ENCODE data around the gene ZCCHC24. TPM values are rescaled to one million over a fixed set of nuclear protein-coding genes. Genes with fewer than 3 reads are reported as not detected.

ZCCHC24 gene
- total and polyA plus RNA-seq, 2 of the 8 experiments (the other 6 are each of a cell fraction or from before 2014, with no cell fraction given), result 3.9 to 6.9 TPM

- TF ChIP-seq CTCF (IDR thresholded peaks at IDR 0.05; ENCODE audit: control extremely low read depth in 1 of 3, insufficient read depth in 1 of 3, low read depth in 1 of 3, low read length in 3 of 3) (no peak), KDM5A (IDR thresholded peaks at IDR 0.05; ENCODE audit: low read length) (no peak), ZNF274 (IDR thresholded peaks at IDR 0.05; ENCODE audit: borderline replicate concordance, extremely low read depth, low read length) (no peak), CHD2 (IDR thresholded peaks at IDR 0.05; ENCODE audit: low read length) (no peak), RXRA (IDR thresholded peaks at IDR 0.05; ENCODE audit: insufficient read depth, low read depth, low read length) (no peak), CREB1 (IDR thresholded peaks at IDR 0.05) (no peak), ATF3 (IDR thresholded peaks at IDR 0.05; ENCODE audit: insufficient read depth, low read depth, low read length) (no peak), POU5F1 (IDR thresholded peaks at IDR 0.05; ENCODE audit: low read depth, low read length) (no peak), SIN3A (conservative IDR thresholded peaks at IDR 0.05 in 1 of 2, IDR thresholded peaks at IDR 0.05 in 1 of 2; ENCODE audit: low read depth in 1 of 2, low read length in 2 of 2) (no peak), BCL11A (IDR thresholded peaks at IDR 0.05; ENCODE audit: low read depth in 2 of 2, low read length in 2 of 2) (no peak), CEBPB (IDR thresholded peaks at IDR 0.05; ENCODE audit: low read depth, low read length) (no peak)
Measured at GRCh38 chr10:79335470-79336235, 109.8 kb downstream of the ZCCHC24 start (continued).
